ENCODE results near the gene CDK5RAP2.
"Not testable (repeated sequence)": the region's sequence is repeated elsewhere in the genome, so short reads cannot be mapped to it uniquely, and the experiment has no call there.

Gene CDK5RAP2

DNA sequence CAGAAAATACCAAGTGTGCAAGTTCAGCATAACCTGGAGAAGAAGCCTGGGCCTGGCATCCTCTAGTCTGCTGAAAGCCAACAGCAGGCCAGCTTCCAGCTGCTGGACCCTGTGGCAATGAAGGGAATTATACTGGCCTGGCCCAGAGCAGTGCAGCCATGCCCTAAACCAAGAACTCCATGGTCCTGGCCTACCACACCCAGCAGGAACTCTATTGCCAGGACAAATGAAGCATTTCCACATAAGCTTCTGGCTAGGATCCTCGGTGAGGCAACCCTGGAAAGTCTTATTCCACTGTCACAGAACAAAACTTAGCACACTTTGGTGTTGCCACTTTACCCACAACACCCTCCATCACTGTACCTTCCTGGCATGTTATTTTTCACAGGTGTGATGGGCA lies 35.5 kb downstream of the CDK5RAP2 start:
- DNase-seq (ENCODE audit: low read depth) = no peak

DNA sequence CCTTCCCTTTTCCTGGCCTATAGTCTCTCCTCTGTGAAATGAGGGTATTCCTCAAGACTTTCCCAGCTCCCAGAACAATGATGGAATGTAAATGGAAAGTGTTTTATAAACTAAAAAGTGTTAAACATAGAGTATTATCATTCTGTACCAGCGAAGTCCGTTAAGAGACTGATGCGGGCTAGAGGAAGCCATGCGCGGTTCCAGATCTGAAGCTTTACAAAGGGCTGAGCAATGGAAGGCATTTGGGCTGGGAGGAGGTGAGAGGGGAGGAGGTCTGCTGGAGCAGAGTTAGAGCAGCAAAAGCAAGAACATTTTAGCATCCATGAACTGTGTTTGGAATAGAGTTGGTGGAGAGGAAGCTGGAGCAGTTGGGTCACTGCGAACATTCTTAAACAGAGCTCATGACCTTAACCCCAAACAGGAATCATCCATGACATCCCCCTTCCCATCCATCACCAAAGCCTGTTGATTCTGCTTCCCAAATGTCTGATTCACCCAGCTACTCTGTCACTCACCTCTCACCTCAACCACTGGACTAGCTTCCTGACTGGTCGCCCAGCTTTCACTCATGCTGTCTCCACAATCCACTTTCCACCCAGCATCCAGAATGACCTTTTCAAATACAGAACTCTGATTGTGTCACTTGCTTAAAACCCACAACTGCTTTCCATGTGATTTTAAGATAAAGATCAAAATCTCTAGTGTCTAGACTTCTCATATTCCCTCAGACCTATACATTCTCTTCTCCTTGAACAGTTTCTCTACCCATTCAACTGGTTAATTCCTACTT lies 37.1 kb downstream of the CDK5RAP2 start:
- no peak for DNase-seq (ENCODE audit: low read depth)

- DNase-seq (ENCODE audit: low read depth) = no peak
Observed at GRCh38 chr9:120541921-120542320, 38.0 kb downstream of the CDK5RAP2 start.

GRCh38 chr9:120539951-120540350 lies 40.0 kb downstream of the CDK5RAP2 start:
- no peak for DNase-seq (ENCODE audit: low read depth)

DNA sequence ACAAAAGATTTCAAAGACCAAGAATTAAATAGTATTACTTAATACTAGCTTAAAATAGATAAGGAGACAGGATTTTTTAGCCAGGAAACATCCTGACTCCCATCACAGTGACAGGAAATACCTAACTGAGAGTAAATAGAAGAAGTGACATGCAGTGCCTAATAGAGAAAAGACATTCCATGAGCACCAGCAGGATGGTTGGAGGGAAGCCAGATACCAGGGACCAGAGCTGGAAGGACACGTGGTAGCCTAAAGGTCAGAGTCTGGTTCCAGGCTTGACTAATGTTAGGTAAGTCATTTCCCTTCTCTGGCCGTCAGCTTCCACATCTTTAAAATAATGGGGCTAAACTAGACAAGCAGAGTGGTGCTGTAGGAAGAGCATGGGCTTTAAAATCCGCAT lies 41.6 kb downstream of the CDK5RAP2 start:
- no peak for DNase-seq (ENCODE audit: low read depth)

- no peak for DNase-seq (ENCODE audit: low read depth)
Observed at GRCh38 chr9:120536949-120537640, 42.9 kb downstream of the CDK5RAP2 start.

DNA sequence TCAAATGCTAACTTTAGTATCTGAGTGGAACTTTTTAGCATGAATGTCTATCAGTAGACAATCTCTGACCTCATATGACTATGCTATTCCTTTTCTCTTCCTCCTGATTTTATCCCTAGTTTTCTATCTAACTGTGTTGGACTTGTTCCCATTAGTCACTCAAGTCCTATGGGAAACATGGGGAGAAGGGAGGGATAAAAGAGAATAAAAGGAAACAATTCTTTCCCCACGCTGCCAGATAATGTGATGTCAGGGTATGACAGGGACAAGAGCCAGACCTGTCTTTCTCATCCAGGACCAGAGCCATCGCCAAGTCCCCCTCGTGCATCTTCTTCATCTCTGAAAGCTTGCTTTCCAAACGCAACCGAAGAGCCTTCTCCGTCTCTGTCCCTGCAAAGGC lies 43.9 kb downstream of the CDK5RAP2 start:
- DNase-seq (ENCODE audit: low read depth) = no peak

DNA sequence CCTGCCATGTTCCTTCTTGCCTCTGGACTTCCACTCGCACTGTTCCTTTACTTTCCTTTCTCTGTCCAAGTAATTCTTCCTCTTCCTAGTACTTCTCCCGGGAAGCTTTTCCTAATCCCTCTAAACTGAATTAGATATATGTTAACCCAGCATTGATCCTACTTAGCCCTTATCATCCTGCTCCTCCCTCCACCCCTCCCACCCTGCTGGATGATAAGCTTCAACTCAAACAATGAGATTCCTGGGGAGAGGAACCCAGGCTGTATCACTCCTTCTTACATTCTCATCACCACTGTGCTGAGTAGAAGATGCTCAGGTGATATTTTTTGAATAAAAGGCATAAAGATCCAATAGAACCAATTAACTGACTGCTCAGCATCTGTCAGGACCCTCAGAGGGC lies 45.7 kb downstream of the CDK5RAP2 start:
- DNase-seq (ENCODE audit: low read depth) = no peak

- no peak for DNase-seq (ENCODE audit: low read depth)
Observed at GRCh38 chr9:120532891-120533290, 47.1 kb downstream of the CDK5RAP2 start.

GRCh38 chr9:120532475-120532874 lies 47.5 kb downstream of the CDK5RAP2 start:
- peak; percentile 40 for DNase-seq (ENCODE audit: low read depth)

DNA sequence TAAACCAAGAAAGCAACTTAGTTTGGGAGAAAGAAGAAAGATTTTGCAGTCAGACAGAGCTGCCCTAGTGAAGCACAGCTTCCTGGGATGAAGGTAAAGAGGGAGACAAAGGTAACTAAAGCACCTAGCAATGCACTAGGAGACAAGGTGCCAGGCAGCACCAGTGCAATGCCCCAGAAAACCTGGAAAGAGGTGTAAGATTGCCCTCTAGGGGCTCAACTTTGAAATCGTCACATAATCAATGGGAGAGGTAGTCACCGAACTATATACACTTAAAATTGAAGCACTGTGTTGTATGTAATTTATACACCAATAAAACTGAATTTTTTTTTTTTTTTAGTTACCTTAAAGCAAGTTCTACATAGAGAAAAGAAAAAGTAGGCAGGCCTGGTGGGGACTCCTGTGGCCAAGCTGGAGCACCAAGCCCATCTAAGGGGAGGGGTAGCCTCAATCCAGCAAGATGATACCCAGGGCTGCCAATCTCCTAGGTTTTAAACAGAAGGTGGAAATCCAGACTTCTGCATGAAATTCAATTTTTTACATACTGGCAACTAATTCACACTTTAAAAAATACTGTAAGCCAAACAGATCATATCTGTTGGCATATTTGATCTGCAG lies 48.2 kb downstream of the CDK5RAP2 start:
- peak; percentile 9 for DNase-seq (ENCODE audit: low read depth)

DNA sequence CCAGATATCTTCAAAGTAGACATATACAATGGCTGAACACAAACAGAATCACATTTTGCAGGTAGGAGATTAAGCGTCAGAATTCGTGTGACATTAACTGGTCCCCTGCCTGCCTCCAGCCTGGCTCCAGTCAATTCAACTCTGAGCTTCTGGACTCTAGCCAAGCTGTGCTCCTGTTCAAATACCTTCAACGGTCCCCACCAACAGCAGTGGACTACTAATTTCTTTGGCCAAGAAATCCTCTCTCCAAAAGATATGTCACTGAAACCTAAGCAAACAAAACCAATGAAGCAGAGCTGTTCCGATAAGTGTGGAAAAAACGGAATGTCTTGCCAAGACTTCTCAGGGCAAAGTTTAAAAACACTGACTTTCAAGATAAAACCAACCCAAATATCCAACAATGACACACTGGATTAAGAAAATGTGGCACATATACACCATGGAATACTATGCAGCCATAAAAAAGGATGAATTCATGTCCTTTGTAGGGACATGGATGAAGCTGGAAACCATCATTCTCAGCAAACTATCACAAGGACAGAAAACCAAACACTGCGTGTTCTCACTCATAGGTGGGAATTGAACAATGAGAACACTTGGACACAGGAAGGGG lies 49.6 kb downstream of the CDK5RAP2 start:
- DNase-seq (ENCODE audit: low read depth) = not testable (repeated sequence)

DNA sequence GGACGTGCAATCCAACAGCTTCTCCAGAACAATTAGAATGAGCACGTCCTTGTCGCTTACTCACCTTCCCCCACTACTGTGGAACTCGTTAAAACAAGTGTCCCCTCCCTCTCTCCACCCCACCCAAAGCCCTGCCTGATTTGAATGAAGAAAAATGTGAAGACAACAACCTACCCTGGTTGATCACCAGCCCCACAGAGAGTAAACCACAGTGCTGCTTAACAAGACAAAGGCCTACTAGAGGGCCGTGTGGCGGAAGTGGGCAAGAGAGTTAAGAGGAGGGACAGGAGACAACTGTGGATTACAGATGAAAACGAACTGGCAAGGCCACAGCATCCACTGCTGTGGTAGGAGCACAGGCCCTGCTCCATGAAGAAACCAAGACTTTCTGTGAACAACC lies 51.1 kb downstream of the CDK5RAP2 start:
- DNase-seq (ENCODE audit: low read depth) = no peak

DNA sequence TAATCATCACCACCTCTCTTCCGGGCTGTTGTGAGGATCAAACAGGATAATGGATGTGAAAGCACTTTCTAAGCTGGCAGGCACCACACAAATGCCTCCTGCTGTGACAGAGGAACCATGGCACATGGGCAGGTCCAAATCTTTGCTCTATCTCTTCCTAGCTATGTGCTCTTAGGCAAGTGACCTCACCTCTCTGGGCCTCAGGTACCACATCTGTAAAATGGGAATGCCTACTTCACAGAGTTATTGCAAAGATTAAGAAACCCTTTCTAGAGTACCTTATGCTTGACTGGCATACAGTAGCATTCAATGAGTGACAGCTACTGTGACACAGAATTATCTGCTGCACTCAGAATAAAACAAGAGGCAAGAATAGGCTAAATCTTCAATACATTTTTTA lies 51.6 kb downstream of the CDK5RAP2 start:
- DNase-seq (ENCODE audit: low read depth) = no peak

DNA sequence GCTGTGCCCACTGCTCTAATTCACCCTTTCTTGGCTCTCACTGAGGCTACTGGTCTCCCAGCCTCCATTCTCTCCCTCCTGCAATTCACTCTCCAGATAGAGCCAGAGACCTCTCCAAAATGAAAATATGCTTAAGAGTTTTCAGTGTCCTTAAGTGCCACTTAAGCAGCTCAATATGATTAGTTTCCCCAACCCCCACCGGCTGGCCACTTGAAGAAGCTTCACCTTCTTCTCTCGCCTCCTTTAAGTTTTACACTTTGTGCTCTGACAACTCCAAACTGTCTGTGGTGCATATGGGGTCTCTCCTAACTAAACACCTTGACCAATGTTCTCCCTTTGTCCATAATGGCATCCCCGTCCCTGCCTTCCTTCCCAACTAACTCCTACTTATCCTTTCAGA lies 53.4 kb downstream of the CDK5RAP2 start:
- DNase-seq (ENCODE audit: low read depth) = no peak

DNA sequence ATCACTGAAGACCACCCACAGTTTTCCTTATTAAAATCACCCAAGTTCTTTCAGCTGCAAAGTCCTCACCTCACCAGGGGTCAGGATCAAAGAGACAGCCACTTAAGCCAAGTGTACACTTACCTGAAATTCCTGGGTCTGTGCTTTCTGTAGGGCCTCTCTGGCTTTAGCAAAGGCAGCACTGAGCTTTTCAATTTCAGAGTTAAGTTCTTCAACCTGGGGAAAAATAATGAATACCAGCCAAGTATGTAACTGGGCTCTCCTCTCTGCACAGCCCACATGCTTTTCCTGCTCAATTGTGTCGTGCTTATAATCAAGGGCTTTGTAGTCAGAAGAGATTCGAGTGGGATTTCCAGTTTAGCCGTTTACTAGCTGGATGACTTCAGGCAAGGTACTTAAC lies 55.1 kb downstream of the CDK5RAP2 start:
- DNase-seq (ENCODE audit: low read depth) = no peak

GRCh38 chr9:120524038-120524437 lies 55.9 kb downstream of the CDK5RAP2 start:
- DNase-seq (ENCODE audit: low read depth) = no peak

DNA sequence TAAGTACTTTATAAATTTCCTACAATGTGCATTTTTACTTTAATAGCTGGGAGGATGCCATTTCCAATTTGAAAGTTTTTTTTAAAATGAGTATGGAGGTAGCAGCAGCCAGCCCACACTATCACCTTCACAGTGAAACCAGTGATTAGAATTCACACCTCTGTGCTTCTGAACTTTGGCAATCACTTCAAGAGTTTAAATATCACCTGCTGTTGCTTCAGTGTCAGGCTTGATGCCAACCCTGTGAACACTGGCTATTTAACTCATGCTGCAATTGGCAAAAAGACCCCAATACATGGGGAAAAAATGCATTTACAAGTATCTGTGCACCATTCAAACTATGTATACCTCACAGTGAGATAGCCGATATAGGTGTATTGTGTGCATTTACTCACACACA lies 57.4 kb downstream of the CDK5RAP2 start:
- DNase-seq (ENCODE audit: low read depth) = no peak

DNA sequence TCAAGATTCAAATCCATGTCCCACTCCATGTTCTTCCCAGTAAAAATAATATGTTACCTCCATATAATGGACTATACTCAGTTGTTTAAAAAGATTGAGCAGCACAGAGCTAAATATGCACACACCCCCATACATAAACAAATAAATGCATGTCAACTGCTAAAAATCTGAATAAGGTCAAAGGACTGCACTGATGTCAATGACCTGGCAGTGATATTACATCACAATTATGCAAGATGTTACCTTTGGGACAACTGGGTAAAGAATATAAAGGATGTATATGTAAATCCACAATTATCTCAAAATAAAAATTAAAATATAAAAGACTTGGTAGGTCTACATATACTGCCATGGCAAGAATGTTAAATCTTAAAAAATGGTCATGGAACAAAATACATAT lies 57.9 kb downstream of the CDK5RAP2 start:
- no peak for DNase-seq (ENCODE audit: low read depth)

DNA sequence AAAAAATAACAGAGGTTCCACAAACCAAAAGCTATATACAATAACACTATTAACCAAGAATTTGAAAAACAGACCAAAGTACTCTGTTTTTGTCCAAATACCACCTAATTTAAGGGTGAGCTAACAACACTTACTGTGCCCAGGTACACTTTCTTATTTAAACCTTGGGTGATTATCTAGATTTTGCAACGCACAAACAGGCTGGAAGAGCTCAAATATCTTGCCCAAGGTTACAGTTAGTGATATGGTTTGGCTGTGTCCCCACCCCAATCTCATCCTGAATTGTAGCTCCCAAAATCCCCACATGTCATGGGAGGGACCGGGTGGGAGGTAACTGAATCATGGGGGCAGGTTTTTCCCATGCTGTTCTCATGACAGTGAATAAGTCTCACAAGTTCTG lies 58.9 kb downstream of the CDK5RAP2 start:
- DNase-seq (ENCODE audit: low read depth) = no peak

DNA sequence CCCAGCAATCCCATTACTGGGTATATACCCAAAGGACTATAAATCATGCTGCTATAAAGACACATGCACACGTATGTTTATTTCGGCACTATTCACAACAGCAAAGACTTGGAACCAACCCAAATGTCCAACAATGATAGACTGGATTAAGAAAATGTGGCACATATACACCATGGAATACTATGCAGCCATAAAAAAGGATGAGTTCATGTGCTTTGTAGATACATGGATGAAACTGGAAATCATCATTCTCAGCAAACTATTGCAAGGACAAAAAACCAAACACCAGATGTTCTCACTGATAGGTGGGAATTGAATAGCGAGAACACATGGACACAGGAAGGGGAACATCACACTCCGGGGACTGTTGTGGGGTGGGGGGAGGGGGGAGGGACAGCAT lies 64.0 kb downstream of the CDK5RAP2 start:
- DNase-seq (ENCODE audit: low read depth) = not testable (repeated sequence)

GRCh38 chr9:120515481-120515880 lies 64.5 kb downstream of the CDK5RAP2 start:
- DNase-seq (ENCODE audit: low read depth) = not testable (repeated sequence)

DNA sequence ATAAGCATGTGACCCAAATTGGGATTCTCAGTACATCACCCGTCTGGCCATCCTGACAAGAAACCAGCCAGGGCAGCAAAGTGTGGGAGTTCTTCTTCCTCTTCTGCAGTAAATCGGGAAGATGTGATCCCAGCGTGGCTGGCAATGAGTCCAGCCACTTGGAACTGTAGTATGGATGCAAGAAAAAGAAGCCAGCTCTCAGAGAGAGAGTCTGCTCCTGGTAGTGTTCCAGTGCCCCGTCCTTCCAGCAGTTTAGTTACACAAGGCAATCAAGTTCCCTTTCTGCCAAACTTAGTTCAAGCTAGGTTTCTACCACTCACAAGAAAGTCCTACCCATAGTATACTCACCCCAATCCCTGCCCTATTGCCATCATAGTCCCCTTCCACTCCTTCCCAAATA lies 65.6 kb downstream of the CDK5RAP2 start:
- no peak for DNase-seq (ENCODE audit: low read depth)

Data from GM04504 (cell line).